ENCODE results near the gene EMB. TPM values are rescaled to one million over a fixed set of nuclear protein-coding genes. Genes with fewer than 3 reads are reported as not detected.
A peak's percentile ranks its signal among the peaks of the same experiment; 100 is the strongest.
"Not testable (repeated sequence)": the region's sequence is repeated elsewhere in the genome, so short reads cannot be mapped to it uniquely, and the experiment has no call there.

The EMB gene
- 100 to 1,000 TPM; 179 to 223 (median 199) TPM for total RNA-seq
- 424 TPM for total RNA-seq (2013)

- H3K4me1 Mint-ChIP-seq, result peaks cover 58 to 59% of the 10 kb centered on the region in 2 donors
- H3K27ac ChIP-seq (ENCODE audit: low read length), result peak within 1 kb of the TSS; percentile 88
- no peaks in the 10 kb centered on the region for H3K9me3 Mint-ChIP-seq
- H3K4me3 ChIP-seq (ENCODE audit: low read length), result peak within 1 kb of the TSS; percentile 68
- intact Hi-C loops (cut with micrococcal nuclease), result loop anchor here (5.0 kb wide), 1 partner anchor 311 kb away; no protein-coding TSS in a partner anchor
- H3K36me3 ChIP-seq (ENCODE audit: control insufficient read depth, insufficient read depth, low read length), result no peaks in the 10 kb centered on the region
- H3K4me1 ChIP-seq (ENCODE audit: control insufficient read depth, insufficient read depth, low read length), result peaks cover 28% of the 10 kb centered on the region
- peak; percentile 70 to 90 for DNase-seq
- TF ChIP-seq, protein P1, sequence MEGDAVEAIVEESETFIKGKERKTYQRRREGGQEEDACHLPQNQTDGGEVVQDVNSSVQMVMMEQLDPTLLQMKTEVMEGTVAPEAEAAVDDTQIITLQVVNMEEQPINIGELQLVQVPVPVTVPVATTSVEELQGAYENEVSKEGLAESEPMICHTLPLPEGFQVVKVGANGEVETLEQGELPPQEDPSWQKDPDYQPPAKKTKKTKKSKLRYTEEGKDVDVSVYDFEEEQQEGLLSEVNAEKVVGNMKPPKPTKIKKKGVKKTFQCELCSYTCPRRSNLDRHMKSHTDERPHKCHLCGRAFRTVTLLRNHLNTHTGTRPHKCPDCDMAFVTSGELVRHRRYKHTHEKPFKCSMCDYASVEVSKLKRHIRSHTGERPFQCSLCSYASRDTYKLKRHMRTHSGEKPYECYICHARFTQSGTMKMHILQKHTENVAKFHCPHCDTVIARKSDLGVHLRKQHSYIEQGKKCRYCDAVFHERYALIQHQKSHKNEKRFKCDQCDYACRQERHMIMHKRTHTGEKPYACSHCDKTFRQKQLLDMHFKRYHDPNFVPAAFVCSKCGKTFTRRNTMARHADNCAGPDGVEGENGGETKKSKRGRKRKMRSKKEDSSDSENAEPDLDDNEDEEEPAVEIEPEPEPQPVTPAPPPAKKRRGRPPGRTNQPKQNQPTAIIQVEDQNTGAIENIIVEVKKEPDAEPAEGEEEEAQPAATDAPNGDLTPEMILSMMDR (IDR thresholded peaks at IDR 0.05), result peak; percentile 32
- H3K36me3 Mint-ChIP-seq, result no peaks in the 10 kb centered on the region
- no peaks in the 10 kb centered on the region for H3K27me3 Mint-ChIP-seq (ENCODE audit: low read depth in 2 of 2)
- H3K9me3 ChIP-seq (ENCODE audit: control insufficient read depth, insufficient read depth, low read length), result no peaks in the 10 kb centered on the region
- H3K27ac Mint-ChIP-seq, result peak within 1 kb of the TSS; percentile 91 to 94
- H3K27me3 ChIP-seq (ENCODE audit: control insufficient read depth, insufficient read depth, low read length), result no peaks in the 10 kb centered on the region
- under 1% methylated on average over 80 of the region's 80 CpGs for WGBS (ENCODE audit: insufficient coverage)
- peak; percentile 72 to 82 (median 78) for ATAC-seq
- H3K4me3 Mint-ChIP-seq, result peak within 1 kb of the TSS; percentile 91
These were observed at the start of gene EMB for GRCh38 chr5:50440651-50441492. Gene EMB (minus strand): TSS chr5:50441288. CDS start chr5:50441151, 137 bp downstream.

GRCh38 chr5:50489491-50489890 is 48.4 kb upstream of the EMB start:
- H3K27ac Mint-ChIP-seq; H3K4me1 Mint-ChIP-seq; H3K9me3 Mint-ChIP-seq; H3K4me3 ChIP-seq (ENCODE audit: low read length); H3K27me3 ChIP-seq (ENCODE audit: control insufficient read depth, insufficient read depth, low read length); H3K4me3 Mint-ChIP-seq; intact Hi-C loops (cut with micrococcal nuclease); H3K9me3 ChIP-seq (ENCODE audit: control insufficient read depth, insufficient read depth, low read length); H3K27me3 Mint-ChIP-seq (ENCODE audit: low read depth in 2 of 2); H3K27ac ChIP-seq (ENCODE audit: low read length); ATAC-seq; H3K36me3 ChIP-seq (ENCODE audit: control insufficient read depth, insufficient read depth, low read length); H3K4me1 ChIP-seq (ENCODE audit: control insufficient read depth, insufficient read depth, low read length); H3K36me3 Mint-ChIP-seq: not testable (repeated sequence)
- peak in 1 of 2 donors; percentile 7 for DNase-seq
- WGBS (ENCODE audit: insufficient coverage), result 91% methylated on average over 10 of the region's 10 CpGs

DNA sequence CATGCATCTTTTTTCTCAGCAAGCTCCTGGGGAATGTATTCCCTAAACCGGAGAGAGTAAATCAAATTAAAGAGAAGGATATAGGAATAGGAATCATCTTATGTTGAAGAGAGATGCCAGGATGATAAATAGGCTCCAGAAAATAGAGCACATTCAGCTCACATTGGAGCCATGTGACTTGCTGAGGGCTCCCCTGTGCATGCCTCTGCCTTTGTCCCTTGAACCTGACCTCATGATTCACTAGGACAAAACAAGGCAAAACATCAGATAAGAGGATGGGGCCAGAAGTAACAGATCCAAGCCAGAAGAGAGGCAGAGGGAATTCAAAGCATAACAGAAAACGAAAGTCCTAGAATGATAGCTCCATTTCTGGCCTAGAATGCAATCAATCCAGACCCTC is 37.7 kb upstream of the EMB start:
- H3K27ac ChIP-seq (ENCODE audit: low read length); H3K27me3 Mint-ChIP-seq (ENCODE audit: low read depth in 2 of 2); H3K4me1 ChIP-seq (ENCODE audit: control insufficient read depth, insufficient read depth, low read length); H3K4me3 Mint-ChIP-seq; H3K27me3 ChIP-seq (ENCODE audit: control insufficient read depth, insufficient read depth, low read length); H3K4me3 ChIP-seq (ENCODE audit: low read length); H3K36me3 ChIP-seq (ENCODE audit: control insufficient read depth, insufficient read depth, low read length); H3K27ac Mint-ChIP-seq; H3K9me3 ChIP-seq (ENCODE audit: control insufficient read depth, insufficient read depth, low read length); H3K9me3 Mint-ChIP-seq; H3K36me3 Mint-ChIP-seq; ATAC-seq; DNase-seq; intact Hi-C loops (cut with micrococcal nuclease): not testable (repeated sequence)
- WGBS (ENCODE audit: insufficient coverage), result 93% methylated on average over 1 of the region's 2 CpGs
- peaks cover 0 to 14% of the 10 kb centered on the region in 2 donors for H3K4me1 Mint-ChIP-seq

GRCh38 chr5:50476549-50476948 is 35.5 kb upstream of the EMB start:
- Histone ChIP-seq H3K4me1 (ENCODE audit: control insufficient read depth, insufficient read depth, low read length) (no peaks in the 10 kb centered on the region), H3K9me3 (ENCODE audit: control insufficient read depth, insufficient read depth, low read length) (peaks cover 4% of the 10 kb centered on the region), H3K27me3 (ENCODE audit: control insufficient read depth, insufficient read depth, low read length) (no peaks in the 10 kb centered on the region), H3K4me3 (ENCODE audit: low read length) (no peak overlapping the region), H3K27ac (ENCODE audit: low read length) (no peak overlapping the region), H3K36me3 (ENCODE audit: control insufficient read depth, insufficient read depth, low read length) (no peaks in the 10 kb centered on the region)
- intact Hi-C loops (cut with micrococcal nuclease), result no loop called here
- Mint-ChIP-seq H3K36me3 (peaks cover 7% of the 10 kb centered on the region), H3K27me3 (ENCODE audit: low read depth in 2 of 2) (no peaks in the 10 kb centered on the region), H3K27ac (no peak overlapping the region), H3K9me3 (peaks cover 0 to 4% of the 10 kb centered on the region in 2 donors), H3K4me1 (peaks cover 0 to 14% of the 10 kb centered on the region in 2 donors), H3K4me3 (no peak overlapping the region)
- DNase-seq (no peak), ATAC-seq (no peak)
- no CpG with 5 or more reads among the region's 1 CpG for WGBS (ENCODE audit: insufficient coverage)
- TF ChIP-seq, protein P1 (IDR thresholded peaks at IDR 0.05), result no peak

DNA sequence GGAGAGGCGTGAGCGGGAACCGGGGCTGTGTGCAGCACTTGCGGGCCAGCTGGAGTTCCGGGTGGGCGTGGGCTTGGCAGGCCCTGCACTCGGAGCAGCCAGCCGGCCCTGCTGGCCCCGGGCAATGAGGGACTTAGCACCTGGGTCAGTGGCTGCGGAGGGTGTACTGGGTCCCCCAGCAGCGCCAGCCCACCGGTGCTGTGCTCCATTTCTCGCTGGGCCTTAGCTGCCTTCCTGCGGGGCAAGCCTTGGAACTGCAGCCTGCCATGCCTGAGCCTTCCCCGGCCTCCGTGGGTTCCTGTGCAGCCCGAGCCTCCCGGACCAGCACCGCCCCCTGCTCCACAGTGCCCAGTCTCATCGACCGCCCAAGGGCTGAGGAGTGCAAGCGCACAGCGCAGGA is 23.9 kb upstream of the EMB start:
- H3K36me3 Mint-ChIP-seq; H3K4me1 ChIP-seq (ENCODE audit: control insufficient read depth, insufficient read depth, low read length); H3K36me3 ChIP-seq (ENCODE audit: control insufficient read depth, insufficient read depth, low read length); H3K27ac ChIP-seq (ENCODE audit: low read length); H3K4me1 Mint-ChIP-seq; intact Hi-C loops (cut with micrococcal nuclease); DNase-seq; H3K4me3 Mint-ChIP-seq; H3K9me3 ChIP-seq (ENCODE audit: control insufficient read depth, insufficient read depth, low read length); H3K27me3 ChIP-seq (ENCODE audit: control insufficient read depth, insufficient read depth, low read length); H3K4me3 ChIP-seq (ENCODE audit: low read length); H3K27me3 Mint-ChIP-seq (ENCODE audit: low read depth in 2 of 2); H3K27ac Mint-ChIP-seq; H3K9me3 Mint-ChIP-seq; ATAC-seq: not testable (repeated sequence)
- WGBS (ENCODE audit: insufficient coverage), result 98% methylated on average over 23 of the region's 23 CpGs

Data from natural killer cell (primary cell).